Kidney epithelial cell (primary cell): ENCODE data around the gene OBI1. TPM values are rescaled to one million over a fixed set of nuclear protein-coding genes. Genes with fewer than 3 reads are reported as not detected.
A peak's percentile ranks its signal among the peaks of the same experiment; 100 is the strongest.

Experiments used
- DNase-seq: peaks from one replicate; pipeline ENCODE4 v3.0.0-alpha.2; 2010; ENCODE audit warnings: low read depth
- H3K27me3 ChIP-seq: 2 replicates; pipeline ENCODE4 v1.6.0; 2011; ENCODE audit warnings: low read length; ENCODE audit not compliant: control insufficient read depth, insufficient read depth
- H3K36me3 ChIP-seq: 2 replicates; pipeline ENCODE4 v1.5.1; 2011; ENCODE audit warnings: low read length; ENCODE audit not compliant: control insufficient read depth, insufficient read depth
- H3K4me3 ChIP-seq: 2 replicates; pipeline ENCODE4 v1.5.1; 2011; ENCODE audit warnings: low read depth, mild to moderate bottlenecking, control low read depth, low read length
- CTCF ChIP-seq: IDR thresholded peaks from 2 replicates; pipeline ENCODE4 v1.5.1; 2011; ENCODE audit warnings: mild to moderate bottlenecking, moderate library complexity, low read length, control low read depth, inconsistent platforms; ENCODE audit not compliant: insufficient read depth, poor library complexity, severe bottlenecking
- total RNA-seq: library from RNA; depleted of rRNA; stranded (reverse); fragments of >200 nt; gene quantifications from 2 replicates; pipeline ENCODE4 v1.2.3, GENCODE V29; 2015

The OBI1 gene
- 13.1 and 14.0 TPM in 2 replicates for total RNA-seq

- DNase-seq = peak; percentile 49
- Histone ChIP-seq H3K4me3 (peak within 1 kb of the TSS; percentile 95), H3K36me3 (no peaks in the 10 kb centered on the region), H3K27me3 (no peaks in the 10 kb centered on the region)
- no peak for TF ChIP-seq CTCF
These were observed at the start of gene OBI1 for GRCh38 chr13:78658630-78659449. OBI1 (minus strand) TSS chr13:78659155; CDS start chr13:78659120, 35 bp downstream.

- DNase-seq = no peak
- no peaks in the 10 kb centered on the region for H3K27me3 ChIP-seq
- H3K36me3 ChIP-seq = no peaks in the 10 kb centered on the region
- no peak overlapping the region for H3K4me3 ChIP-seq
- no peak for TF ChIP-seq CTCF
These were observed 42.4 kb upstream of the OBI1 start for GRCh38 chr13:78701383-78701782.

DNA sequence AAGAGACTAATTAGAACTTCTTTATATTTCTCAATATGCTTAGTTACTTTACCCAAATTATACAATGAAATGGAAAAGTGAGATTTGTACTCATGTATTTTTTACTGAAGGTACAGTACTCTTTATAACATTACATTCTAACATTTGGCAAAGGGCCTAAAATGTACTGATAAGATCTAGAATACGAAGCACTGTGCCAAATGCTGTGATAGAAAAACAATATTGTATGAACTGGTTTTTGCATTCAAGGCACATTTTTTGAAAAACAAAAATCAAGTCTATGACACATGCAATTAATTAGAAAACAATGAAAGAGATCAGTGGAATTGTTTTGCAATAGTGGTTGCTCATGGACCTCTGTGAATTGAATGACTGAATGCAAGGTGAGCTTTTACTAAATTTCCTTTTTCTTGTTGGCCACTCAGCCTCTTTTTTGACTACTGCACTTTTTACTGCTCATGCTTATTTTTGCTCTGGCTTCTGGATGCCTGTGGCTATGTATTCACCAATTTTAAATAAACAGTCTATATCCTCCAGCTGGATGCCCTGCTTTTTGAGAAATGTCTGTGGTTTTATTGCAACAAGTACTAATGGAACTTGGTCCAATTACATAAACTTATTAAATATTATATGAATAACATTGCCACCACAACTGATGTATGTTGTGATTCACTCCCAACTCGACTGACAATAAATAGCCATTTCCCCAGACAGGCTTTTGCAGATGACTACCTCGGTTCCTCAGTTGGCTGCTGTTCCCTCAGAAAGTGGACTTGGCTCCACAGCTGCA, 41.4 kb upstream of the OBI1 start:
- H3K4me3 ChIP-seq = no peak overlapping the region
- no peaks in the 10 kb centered on the region for H3K27me3 ChIP-seq
- no peaks in the 10 kb centered on the region for H3K36me3 ChIP-seq
- no peak for DNase-seq
- no peak for TF ChIP-seq CTCF

- H3K36me3 ChIP-seq = no peaks in the 10 kb centered on the region
- H3K27me3 ChIP-seq = no peaks in the 10 kb centered on the region
- no peak overlapping the region for H3K4me3 ChIP-seq
- DNase-seq = no peak
- TF ChIP-seq CTCF = peak; percentile 10
These were observed 30.1 kb upstream of the OBI1 start for GRCh38 chr13:78689011-78689410.

GRCh38 chr13:78686461-78686860, 27.5 kb upstream of the OBI1 start:
- DNase-seq = no peak
- no peaks in the 10 kb centered on the region for H3K36me3 ChIP-seq
- TF ChIP-seq CTCF = no peak
- no peak overlapping the region for H3K4me3 ChIP-seq
- H3K27me3 ChIP-seq = no peaks in the 10 kb centered on the region
